Activated naive CD8-positive, alpha-beta T cell treated with anti-CD3 and anti-CD28 coated beads, Interleukin-2, amount 50 U/mL, for 24 hours (primary cell): Measurements from ENCODE around the gene BTBD1.

Experiments used
- ATAC-seq: fragments of 150-1000 bp; cut with Tn5 transposase; one replicate; pipeline ENCODE4 v1.10.0; 2021
- DNase-seq: peaks from one replicate; pipeline ENCODE4 v3.0.0; 2021
- H3K27ac Mint-ChIP-seq: one replicate; pipeline ENCODE4 v1.8.0; 2021; ENCODE audit warnings: mild to moderate bottlenecking, mixed read lengths
- H3K27me3 Mint-ChIP-seq: one replicate; pipeline ENCODE4 v1.8.0; 2021; ENCODE audit warnings: mixed read lengths
- H3K36me3 Mint-ChIP-seq: one replicate; pipeline ENCODE4 v1.8.0; 2021; ENCODE audit warnings: low read depth, mixed read lengths
- H3K4me1 Mint-ChIP-seq: one replicate; pipeline ENCODE4 v1.8.0; 2021; ENCODE audit warnings: mixed read lengths
- H3K4me3 Mint-ChIP-seq: one replicate; pipeline ENCODE4 v1.8.0; 2021; ENCODE audit warnings: mild to moderate bottlenecking, moderate library complexity, mixed read lengths
- H3K9me3 Mint-ChIP-seq: one replicate; pipeline ENCODE4 v1.8.0; 2021; ENCODE audit warnings: mixed read lengths

BTBD1 gene

DNA sequence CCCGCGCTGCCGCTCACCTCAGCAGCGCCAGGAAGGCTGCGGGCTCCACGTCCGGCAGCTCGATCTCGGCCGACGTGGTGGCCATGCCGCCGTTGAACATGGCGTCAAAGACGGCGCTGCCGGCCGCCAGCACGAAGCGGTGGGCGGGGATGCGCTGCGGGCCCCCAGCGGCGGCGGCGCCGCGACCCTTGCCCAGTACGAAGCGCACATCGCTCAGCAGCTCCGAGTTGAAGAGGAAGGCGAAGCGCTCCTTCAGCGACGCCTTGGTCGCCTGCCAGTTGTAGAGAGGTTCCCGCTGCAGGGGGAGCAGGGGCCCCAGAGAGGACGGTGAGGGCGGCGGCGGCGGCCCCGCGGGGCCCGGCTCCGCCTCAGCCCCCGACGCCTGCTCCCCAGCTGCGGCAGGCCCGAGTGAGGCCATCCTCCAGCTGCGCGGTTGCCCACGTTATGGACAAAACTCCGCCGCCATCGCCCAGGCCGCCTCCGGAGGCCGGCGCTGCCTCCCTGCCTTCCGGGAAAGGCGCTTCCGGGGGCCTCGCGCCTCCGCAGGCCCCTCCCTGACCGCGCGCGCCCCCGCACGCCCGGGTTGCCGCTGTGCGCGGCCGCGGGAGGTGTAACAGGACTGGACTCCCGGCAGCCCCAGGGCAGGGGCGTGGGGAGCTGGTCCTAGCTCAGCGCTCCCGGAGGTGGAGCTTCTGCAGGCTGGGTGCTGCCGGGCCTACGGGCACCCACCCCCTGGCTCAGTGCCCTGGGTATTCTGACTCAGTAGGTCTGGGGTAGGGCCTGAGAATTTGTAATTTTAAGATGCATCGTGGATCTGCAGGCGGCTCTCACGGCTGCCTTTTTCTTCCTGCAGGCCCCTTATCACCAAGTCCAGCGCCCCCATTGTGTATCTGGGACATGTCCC lies at the start of gene BTBD1:
TSS of gene BTBD1 (minus strand) at position 519 of the 904 bp plus-strand sequence. CDS start at position 418, 101 bp downstream.
- peak; percentile 92 for DNase-seq
- peak; percentile 99 for ATAC-seq
- Mint-ChIP-seq H3K27me3 (peaks cover 1% of the 10 kb centered on the region), H3K36me3 (peaks cover 17% of the 10 kb centered on the region), H3K4me3 (no peak within 1 kb of the TSS), H3K9me3 (peaks cover 5% of the 10 kb centered on the region), H3K27ac (peak within 1 kb of the TSS; percentile 85), H3K4me1 (peaks cover 18% of the 10 kb centered on the region)

- Mint-ChIP-seq H3K9me3 (no peaks in the 10 kb centered on the region), H3K27me3 (peaks cover 5% of the 10 kb centered on the region), H3K27ac (no peak overlapping the region), H3K36me3 (peaks cover 2% of the 10 kb centered on the region), H3K4me1 (no peaks in the 10 kb centered on the region), H3K4me3 (no peak overlapping the region)
- ATAC-seq, result peak; percentile 61
- no peak for DNase-seq
Measured at GRCh38 chr15:83115831-83116565, 48.9 kb upstream of the BTBD1 start.

- no peak for DNase-seq
- H3K9me3 Mint-ChIP-seq, result no peaks in the 10 kb centered on the region
Measured at GRCh38 chr15:83115410-83115809, 48.4 kb upstream of the BTBD1 start.

GRCh38 chr15:83114856-83115255 lies 47.8 kb upstream of the BTBD1 start:
- no peaks in the 10 kb centered on the region for H3K4me1 Mint-ChIP-seq
- no peak overlapping the region for H3K27ac Mint-ChIP-seq
- ATAC-seq, result no peak
- peaks cover 12% of the 10 kb centered on the region for H3K27me3 Mint-ChIP-seq
- no peak overlapping the region for H3K4me3 Mint-ChIP-seq
- no peak for DNase-seq
- peaks cover 2% of the 10 kb centered on the region for H3K36me3 Mint-ChIP-seq
- no peaks in the 10 kb centered on the region for H3K9me3 Mint-ChIP-seq

More at GRCh38 chr15:83115410-83115809, 48.4 kb upstream of the BTBD1 start:
- peak; percentile 31 for ATAC-seq
- no peak overlapping the region for H3K27ac Mint-ChIP-seq
- peaks cover 2% of the 10 kb centered on the region for H3K36me3 Mint-ChIP-seq
- H3K4me1 Mint-ChIP-seq, result no peaks in the 10 kb centered on the region
- H3K4me3 Mint-ChIP-seq, result no peak overlapping the region
- H3K27me3 Mint-ChIP-seq, result peaks cover 8% of the 10 kb centered on the region

DNA sequence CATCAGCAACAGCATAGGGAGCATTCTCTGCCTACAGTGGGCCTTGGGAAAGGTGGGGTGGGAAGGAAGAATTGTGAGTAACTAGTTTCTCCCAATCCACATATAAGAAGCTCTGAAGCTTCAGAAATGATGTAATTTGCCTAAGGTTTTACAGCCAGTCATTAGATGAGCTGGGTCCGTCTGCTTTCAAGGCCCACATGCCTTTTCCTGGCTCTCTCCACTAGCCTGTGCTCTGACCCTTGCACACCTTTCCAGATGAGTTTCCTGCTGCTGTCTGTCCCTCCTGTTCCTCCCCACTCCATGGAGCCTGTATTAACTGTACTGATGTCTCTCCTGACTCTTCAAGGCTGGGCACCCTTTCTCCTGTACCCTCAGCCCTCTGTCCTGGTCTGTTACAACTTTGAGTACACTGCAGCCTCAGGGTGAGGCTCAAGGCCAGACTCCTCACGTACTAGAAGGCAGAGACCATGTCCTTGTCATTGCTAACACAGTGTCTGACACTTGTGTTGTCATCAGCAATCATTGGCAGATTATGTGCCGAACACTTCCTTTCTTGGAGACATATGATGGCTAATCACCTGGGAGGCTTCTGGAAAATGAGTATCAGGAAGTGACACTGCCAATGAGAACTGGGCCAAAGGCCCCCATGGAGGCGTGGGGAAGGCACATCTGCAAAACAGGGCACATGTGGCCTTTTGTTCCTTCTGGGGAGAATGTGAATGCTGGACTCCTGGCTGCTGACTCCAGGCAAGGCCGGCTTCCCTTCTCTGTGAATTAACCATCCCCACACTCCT lies 47.0 kb upstream of the BTBD1 start:
- DNase-seq (no peak), ATAC-seq (no peak)
- Mint-ChIP-seq H3K27me3 (peaks cover 16% of the 10 kb centered on the region), H3K4me1 (peaks cover under 1% of the 10 kb centered on the region), H3K27ac (no peak overlapping the region), H3K4me3 (no peak overlapping the region), H3K9me3 (no peaks in the 10 kb centered on the region), H3K36me3 (peaks cover 2% of the 10 kb centered on the region)

- peaks cover 23% of the 10 kb centered on the region for H3K27me3 Mint-ChIP-seq
- no peak overlapping the region for H3K4me3 Mint-ChIP-seq
- peaks cover 2% of the 10 kb centered on the region for H3K36me3 Mint-ChIP-seq
- peaks cover 11% of the 10 kb centered on the region for H3K4me1 Mint-ChIP-seq
- no peaks in the 10 kb centered on the region for H3K9me3 Mint-ChIP-seq
- ATAC-seq (no peak), DNase-seq (no peak)
- H3K27ac Mint-ChIP-seq, result no peak overlapping the region
Measured at GRCh38 chr15:83112956-83113299, 45.9 kb upstream of the BTBD1 start.

- Mint-ChIP-seq H3K4me3 (no peak overlapping the region), H3K27ac (no peak overlapping the region), H3K36me3 (peaks cover 2% of the 10 kb centered on the region), H3K4me1 (peaks cover 11% of the 10 kb centered on the region), H3K27me3 (peaks cover 24% of the 10 kb centered on the region), H3K9me3 (no peaks in the 10 kb centered on the region)
- ATAC-seq (no peak), DNase-seq (no peak)
Measured at GRCh38 chr15:83112233-83112955, 45.3 kb upstream of the BTBD1 start.

GRCh38 chr15:83111149-83111548 lies 44.1 kb upstream of the BTBD1 start:
- H3K27ac Mint-ChIP-seq, result no peak overlapping the region
- no peak overlapping the region for H3K4me3 Mint-ChIP-seq
- DNase-seq (no peak), ATAC-seq (no peak)
- peaks cover 29% of the 10 kb centered on the region for H3K27me3 Mint-ChIP-seq
- H3K4me1 Mint-ChIP-seq, result peaks cover 17% of the 10 kb centered on the region
- H3K9me3 Mint-ChIP-seq, result no peaks in the 10 kb centered on the region
- H3K36me3 Mint-ChIP-seq, result peaks cover 2% of the 10 kb centered on the region

GRCh38 chr15:83110381-83110780 lies 43.3 kb upstream of the BTBD1 start:
- DNase-seq, result no peak
- Mint-ChIP-seq H3K36me3 (peaks cover 2% of the 10 kb centered on the region), H3K27me3 (peaks cover 32% of the 10 kb centered on the region), H3K9me3 (no peaks in the 10 kb centered on the region), H3K27ac (no peak overlapping the region), H3K4me1 (peaks cover 17% of the 10 kb centered on the region), H3K4me3 (no peak overlapping the region)
- no peak for ATAC-seq

DNA sequence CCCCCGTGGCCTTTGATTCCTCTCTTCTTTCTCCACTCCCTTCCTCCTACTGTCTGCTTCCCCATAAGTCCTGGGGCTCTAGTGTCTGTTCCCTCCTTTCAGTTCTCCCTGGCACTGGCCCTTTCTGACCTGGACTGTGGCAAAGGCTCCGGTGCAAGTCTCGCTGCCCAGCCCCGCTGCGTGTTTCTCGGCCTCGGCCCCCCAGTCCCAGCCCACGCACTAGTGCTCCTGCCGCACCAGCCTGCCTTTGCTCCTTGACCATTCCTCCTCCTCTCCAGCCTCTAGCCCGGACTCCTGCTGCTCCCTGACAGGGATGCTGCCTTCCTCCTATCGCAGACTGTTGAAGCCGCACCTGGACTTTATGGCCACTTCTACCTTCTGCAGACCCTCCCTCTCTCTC lies 42.5 kb upstream of the BTBD1 start:
- no peak overlapping the region for H3K4me3 Mint-ChIP-seq

DNA sequence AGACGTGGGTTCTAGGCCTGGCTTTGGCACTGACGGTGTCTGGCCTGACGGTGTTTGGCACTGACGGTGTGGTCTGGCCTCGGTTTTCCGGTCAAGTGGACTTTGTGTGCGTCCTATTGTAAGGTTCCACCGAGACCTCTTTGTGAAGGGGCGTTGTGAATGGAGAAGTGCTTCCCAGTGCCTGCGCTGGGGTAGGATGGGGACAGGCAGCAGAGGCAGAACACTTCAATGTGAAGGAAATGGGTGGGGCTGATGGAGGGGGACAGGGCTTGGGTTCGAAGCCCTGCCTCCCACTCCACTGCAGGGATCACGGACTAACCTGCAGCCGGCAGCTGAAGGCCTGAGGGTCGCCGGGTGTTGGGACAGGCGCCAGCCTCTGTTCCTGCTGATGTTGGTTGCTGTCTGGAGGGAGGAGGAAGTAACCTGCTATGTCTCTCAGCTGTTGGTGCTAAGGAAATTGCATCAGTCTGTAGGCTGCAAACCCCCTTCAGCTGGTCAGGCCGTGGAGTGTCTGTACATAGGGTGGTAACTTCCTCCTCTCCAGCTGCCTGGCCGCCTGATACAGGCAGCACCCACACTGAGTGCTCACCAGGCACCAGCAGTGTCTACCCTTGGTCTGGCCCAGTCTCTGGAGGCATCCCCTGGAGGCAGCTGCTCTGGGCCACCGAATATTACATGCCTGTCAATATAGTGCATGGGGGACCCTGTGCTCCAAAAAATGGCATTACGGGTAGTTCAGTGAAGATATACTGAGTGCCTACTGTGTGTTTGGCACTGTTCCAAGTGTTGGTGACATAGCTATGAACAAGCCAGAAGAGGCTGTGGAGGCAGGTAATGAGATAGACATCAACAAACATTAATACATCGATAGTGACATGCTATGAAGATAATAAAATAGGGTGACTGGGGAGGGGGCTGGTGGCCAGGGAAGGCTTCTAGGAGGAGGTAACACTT lies 41.5 kb upstream of the BTBD1 start:
- Mint-ChIP-seq H3K27ac (peak overlapping the region; percentile 77), H3K4me1 (peaks cover 17% of the 10 kb centered on the region), H3K27me3 (peaks cover 45% of the 10 kb centered on the region), H3K36me3 (peaks cover 2% of the 10 kb centered on the region), H3K4me3 (peak overlapping the region; percentile 81), H3K9me3 (no peaks in the 10 kb centered on the region)
- DNase-seq, result peak; percentile 18
- peak; percentile 79 for ATAC-seq

More for the DNA sequence above, 42.5 kb upstream of the BTBD1 start:
- no peak for DNase-seq
- Mint-ChIP-seq H3K4me1 (peaks cover 17% of the 10 kb centered on the region), H3K9me3 (no peaks in the 10 kb centered on the region), H3K27me3 (peaks cover 37% of the 10 kb centered on the region), H3K27ac (no peak overlapping the region), H3K36me3 (peaks cover 2% of the 10 kb centered on the region)
- ATAC-seq, result no peak

- peaks cover 17% of the 10 kb centered on the region for H3K4me1 Mint-ChIP-seq
- no peak for ATAC-seq
- H3K27me3 Mint-ChIP-seq, result peaks cover 45% of the 10 kb centered on the region
- no peak for DNase-seq
- H3K36me3 Mint-ChIP-seq, result peaks cover 2% of the 10 kb centered on the region
- H3K9me3 Mint-ChIP-seq, result no peaks in the 10 kb centered on the region
- peak overlapping the region; percentile 81 for H3K4me3 Mint-ChIP-seq
- H3K27ac Mint-ChIP-seq, result peak overlapping the region; percentile 77
Measured at GRCh38 chr15:83107841-83108181, 40.8 kb upstream of the BTBD1 start.
